ENCODE results near the gene BCR. TPM values are rescaled to one million over a fixed set of nuclear protein-coding genes. Genes with fewer than 3 reads are reported as not detected.

Gene BCR
- total and polyA plus RNA-seq, 2 of the 8 experiments (the other 6 are each of a cell fraction or from before 2014, with no cell fraction given), result 66.7 to 130 TPM

DNA sequence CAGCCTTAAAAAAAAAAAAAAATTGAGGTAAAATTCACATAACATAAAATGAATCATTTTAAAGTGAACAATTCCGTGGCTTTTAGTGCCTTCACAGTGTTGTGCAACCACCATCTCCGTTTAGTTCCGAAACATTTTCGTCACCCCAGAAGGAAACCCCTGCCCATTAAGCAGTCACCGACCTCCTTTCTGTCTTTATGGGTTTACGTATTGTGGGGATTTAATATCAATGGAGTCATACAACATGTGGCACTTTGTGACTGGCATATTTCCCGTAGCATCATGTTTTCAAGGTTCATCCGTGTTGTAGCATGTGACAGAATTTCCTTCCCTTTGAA is 65.5 kb downstream of the BCR start:
- H3K27ac ChIP-seq (ENCODE audit: low read depth, low read length), result no peak overlapping the region
- peaks cover 10% of the 10 kb centered on the region; the same call in 1 of the 2 replicates for H3K79me1 ChIP-seq (ENCODE audit: low read depth, low read length)
- no peak overlapping the region for H4K5ac ChIP-seq (ENCODE audit: insufficient read length, low read depth, low read length)
- no peaks in the 10 kb centered on the region for H3K9me3 ChIP-seq (ENCODE audit: insufficient read depth in 2 of 2, low read depth in 1 of 2, low read length in 1 of 2)
- no peak for TF ChIP-seq CREB1 (IDR thresholded peaks at IDR 0.05)
- TF ChIP-seq MAFK (IDR thresholded peaks at IDR 0.05; ENCODE audit: low read depth, low read length), result no peak
- no peak for TF ChIP-seq RBBP5 (IDR thresholded peaks at IDR 0.05; ENCODE audit: borderline replicate concordance, low read depth, low read length)
- H3K23me2 ChIP-seq (ENCODE audit: low read depth, low read length), result peaks cover 9% of the 10 kb centered on the region; the same call in 1 of the 2 replicates
- H2AK5ac ChIP-seq (ENCODE audit: low read depth, low read length), result no peak overlapping the region
- no peak overlapping the region for H2BK20ac ChIP-seq (ENCODE audit: low read length)
- 0 out of 2 replicates have a peak overlapping the region, but pooled peaks have one; percentile 55 for H2BK5ac ChIP-seq (ENCODE audit: low read depth, low read length)
- no peak overlapping the region for H3K14ac ChIP-seq (ENCODE audit: insufficient read length)
- CTCF ChIA-PET (ENCODE audit: partially characterized antibody), result interaction anchor here (1.3 kb wide), 1 partner anchor 22 kb away, joined by 4 read pairs; no protein-coding TSS in a partner anchor
- H3K9ac ChIP-seq (replicated peaks in 1 of 4; ENCODE audit: extremely low read depth in 1 of 4, low read depth in 3 of 4, low read length in 3 of 4), result no peak overlapping the region
- FAIRE-seq (no peak), DNase-seq (ENCODE audit: low read depth in 1 of 2, low spot score in 2 of 2) (no peak)
- 90% methylated on average over 8 of the region's 8 CpGs; no CpG with 5 or more reads in 1 of the 2 experiments for WGBS, 2 experiments (ENCODE audit: extremely low coverage in 1 of 2, insufficient coverage in 1 of 2, insufficient read length in 1 of 2, insufficient replicate concordance in 2 of 2, low coverage in 1 of 2, low lambda C conversion rate in 2 of 2, missing lambda C conversion rate in 1 of 2)
- H3K79me2 ChIP-seq (ENCODE audit: control insufficient read depth in 1 of 2, insufficient read depth in 2 of 2, low read length in 2 of 2), result peaks cover 0 to 76% of the 10 kb centered on the region in 2 experiments; a peak in 3 of 4 replicates
- H3K18ac ChIP-seq (ENCODE audit: extremely low read depth, low read length), result no peak overlapping the region
- H3K27me3 ChIP-seq (replicated peaks in 1 of 4; ENCODE audit: control insufficient read depth in 3 of 4, extremely low read depth in 1 of 4, insufficient read depth in 3 of 4, low read length in 3 of 4), result no peaks in the 10 kb centered on the region
- POLR2A ChIA-PET (ENCODE audit: partially characterized antibody), result no interaction called here
- H2AFZ ChIP-seq (ENCODE audit: low read length), result no peak overlapping the region
- H3K23ac ChIP-seq (ENCODE audit: insufficient read length), result no peak overlapping the region
- H4K91ac ChIP-seq (replicated peaks; ENCODE audit: insufficient read length, low read length), result no peak overlapping the region
- no peak overlapping the region for H3K56ac ChIP-seq (replicated peaks; ENCODE audit: insufficient read length, low read depth, low read length)
- H3K4ac ChIP-seq (replicated peaks; ENCODE audit: insufficient read length, low read depth, low read length), result no peak overlapping the region
- no peaks in the 10 kb centered on the region for H4K20me1 ChIP-seq (replicated peaks in 1 of 2; ENCODE audit: control insufficient read depth in 1 of 2, insufficient read depth in 2 of 2, low read length in 2 of 2)
- H3K4me3 ChIP-seq (ENCODE audit: extremely low read depth in 1 of 4, insufficient read depth in 2 of 4, low read depth in 3 of 4, low read length in 4 of 4), result no peak overlapping the region
- no peaks in the 10 kb centered on the region for H3K36me3 ChIP-seq (ENCODE audit: control insufficient read depth in 2 of 4, insufficient read depth in 4 of 4, low read length in 3 of 4)
- no peak overlapping the region for H2BK15ac ChIP-seq (ENCODE audit: low read length)
- H4K8ac ChIP-seq (ENCODE audit: extremely low read depth, insufficient read depth, low read length), result no peak overlapping the region
- H3K4me1 ChIP-seq (replicated peaks in 1 of 4; ENCODE audit: control insufficient read depth in 3 of 4, insufficient read depth in 4 of 4, low read length in 3 of 4), result peaks cover 33 to 47% (median 40%) of the 10 kb centered on the region in 4 experiments
- no peak overlapping the region for H2BK120ac ChIP-seq (replicated peaks; ENCODE audit: low read depth, low read length)
- H2BK12ac ChIP-seq (ENCODE audit: low read depth, low read length), result no peak overlapping the region
- no peak overlapping the region for H3K4me2 ChIP-seq (ENCODE audit: insufficient read depth in 1 of 2, low read depth in 2 of 2, low read length in 2 of 2)

Data from H1 (cell line).